Lower lobe of right lung (tissue), 2 donors: ENCODE measurements around the gene BCOR. TPM values are rescaled to one million over a fixed set of nuclear protein-coding genes. Genes with fewer than 3 reads are reported as not detected.
A peak's percentile ranks its signal among the peaks of the same experiment; 100 is the strongest.

ENCODE experiments used
- ATAC-seq, 2 donors: fragments of 200-7000 bp; cut with Tn5 transposase; one replicate each; pipeline ENCODE4 v1.9.1; 2020 to 2022; ENCODE audit warnings: mild to moderate bottlenecking in 2 of 2, moderate library complexity in 2 of 2
- DNase-seq: peaks from one replicate; pipeline ENCODE4 v3.0.0-alpha.2; 2020
- H3K27ac ChIP-seq: fragments of 200-600 bp; one replicate; pipeline ENCODE4 v1.8.0; 2022
- H3K27me3 ChIP-seq: fragments of 200-600 bp; one replicate; pipeline ENCODE4 v1.8.0; 2022; ENCODE audit warnings: low read depth
- H3K36me3 ChIP-seq: fragments of 200-600 bp; one replicate; pipeline ENCODE4 v1.8.0; 2022; ENCODE audit warnings: mild to moderate bottlenecking
- H3K4me1 ChIP-seq: fragments of 200-600 bp; one replicate; pipeline ENCODE4 v1.8.0; 2022
- H3K4me3 ChIP-seq: fragments of 200-600 bp; one replicate; pipeline ENCODE4 v1.8.0; 2022; ENCODE audit warnings: mild to moderate bottlenecking
- H3K9me3 ChIP-seq: fragments of 200-600 bp; one replicate; pipeline ENCODE4 v1.8.0; 2022
- CTCF ChIP-seq: fragments of 200-600 bp; IDR thresholded peaks from one replicate; pipeline ENCODE4 v1.8.0; 2022; ENCODE audit warnings: antibody characterized with exemption, mild to moderate bottlenecking
- intact Hi-C: fragments of 100-400 bp; cut with DNase I; formaldehyde crosslinking; loops from one replicate; pipeline ENCODE4 v1.11.0; 2022
- total RNA-seq: library from RNA; stranded (reverse); fragmentation: NEBNext Ultra II Directional; extraction: Animal tissue kit (Norgen Biotek cat#: 25700); gene quantifications from one replicate; pipeline ENCODE4 v1.2.1, GENCODE V29; 2021
- donor health status: DM: no; HTN: yes; CAD: no; lungs with severe emphysema.

Gene BCOR
- total RNA-seq, 1 donor from 2014 or later: 25.7 TPM

DNA sequence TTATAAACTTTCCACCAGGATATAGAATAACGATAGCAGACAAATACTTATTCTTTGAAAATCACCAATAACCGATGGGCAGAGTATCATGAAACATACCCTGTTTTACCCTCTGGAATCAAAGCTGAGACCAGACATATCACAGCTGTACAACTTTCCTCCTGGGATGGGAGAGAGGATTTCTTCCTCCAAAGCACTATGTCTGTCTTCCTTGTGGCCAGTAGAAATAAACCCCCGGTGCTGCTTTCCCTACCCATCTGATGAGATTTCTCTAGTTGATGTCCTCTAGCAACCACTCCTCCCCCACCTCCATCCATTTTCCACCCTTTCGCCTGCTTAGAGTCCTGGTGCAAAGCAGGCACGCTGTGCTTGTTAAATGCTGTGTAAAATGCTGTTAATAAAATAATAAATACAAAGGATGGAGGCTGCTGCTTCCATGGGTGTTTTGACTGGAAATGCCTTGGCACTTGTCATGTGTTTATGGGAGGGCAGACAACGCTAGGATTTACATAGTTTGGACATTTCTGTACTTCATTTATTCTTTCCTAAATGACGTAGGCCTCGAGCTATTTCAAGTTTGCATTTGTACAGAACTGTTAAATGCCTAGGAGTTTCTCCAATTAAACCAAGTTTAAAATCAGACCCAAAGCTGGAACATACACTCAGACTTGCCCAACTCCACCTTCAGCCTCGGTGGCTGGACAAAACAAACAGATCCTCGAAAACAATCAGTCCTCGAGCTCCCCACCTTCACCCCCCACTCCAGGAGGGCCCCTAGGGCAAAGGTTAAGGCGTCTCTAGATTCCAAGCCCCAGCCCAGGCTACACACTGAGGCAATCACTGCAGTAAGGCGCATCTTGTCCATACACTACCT is 10.1 kb downstream of the BCOR start:
- Histone ChIP-seq H3K36me3 (no peaks in the 10 kb centered on the region), H3K9me3 (no peaks in the 10 kb centered on the region), H3K27ac (no peak overlapping the region), H3K27me3 (no peaks in the 10 kb centered on the region), H3K4me1 (peaks cover 63% of the 10 kb centered on the region), H3K4me3 (no peak overlapping the region)
- intact Hi-C loops: no loop called here
- ATAC-seq (no peak), DNase-seq (no peak)
- no peak for TF ChIP-seq CTCF

DNA sequence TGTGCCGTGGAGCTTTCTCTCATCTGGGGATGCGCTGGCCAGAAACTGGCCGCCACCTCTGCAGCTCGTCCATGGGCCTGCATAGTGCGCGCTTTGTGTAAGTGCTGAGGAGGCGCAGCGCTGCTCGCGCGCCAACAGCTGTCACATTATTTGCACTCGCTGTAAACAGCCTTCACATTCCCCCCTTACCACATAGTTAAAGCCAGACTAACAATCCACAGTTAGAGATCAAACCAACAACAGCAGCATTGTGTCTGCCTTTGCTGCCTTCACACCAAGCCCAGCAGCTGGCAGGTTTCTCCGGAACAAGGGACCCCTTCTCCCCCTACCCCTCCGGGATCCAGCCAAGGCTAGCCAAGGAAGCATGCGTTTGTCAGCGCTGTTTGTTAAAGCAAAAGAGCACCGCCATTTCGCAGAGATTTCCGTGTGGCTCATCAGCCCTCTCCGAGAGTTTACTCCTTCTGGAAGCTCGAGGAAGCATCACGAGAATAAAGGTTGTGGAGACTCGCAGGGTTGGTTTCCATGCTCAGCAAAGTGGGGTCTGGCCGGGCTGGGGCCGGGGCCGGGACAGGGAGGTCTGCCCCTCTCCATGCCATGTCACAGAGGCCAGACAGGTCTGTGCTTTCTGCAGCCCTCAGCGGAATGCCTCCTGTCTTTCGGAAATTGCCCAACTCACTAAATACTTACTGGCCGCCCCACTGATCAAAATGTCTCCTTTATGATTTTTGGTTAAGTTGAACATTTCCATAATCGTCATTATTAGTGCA is 11.0 kb downstream of the BCOR start:
- no peak for TF ChIP-seq CTCF
- Histone ChIP-seq H3K27ac (no peak overlapping the region), H3K27me3 (no peaks in the 10 kb centered on the region), H3K4me3 (no peak overlapping the region), H3K4me1 (peaks cover 69% of the 10 kb centered on the region), H3K9me3 (no peaks in the 10 kb centered on the region), H3K36me3 (no peaks in the 10 kb centered on the region)
- no peak for DNase-seq
- intact Hi-C loops: no loop called here
- ATAC-seq: no peak

DNA sequence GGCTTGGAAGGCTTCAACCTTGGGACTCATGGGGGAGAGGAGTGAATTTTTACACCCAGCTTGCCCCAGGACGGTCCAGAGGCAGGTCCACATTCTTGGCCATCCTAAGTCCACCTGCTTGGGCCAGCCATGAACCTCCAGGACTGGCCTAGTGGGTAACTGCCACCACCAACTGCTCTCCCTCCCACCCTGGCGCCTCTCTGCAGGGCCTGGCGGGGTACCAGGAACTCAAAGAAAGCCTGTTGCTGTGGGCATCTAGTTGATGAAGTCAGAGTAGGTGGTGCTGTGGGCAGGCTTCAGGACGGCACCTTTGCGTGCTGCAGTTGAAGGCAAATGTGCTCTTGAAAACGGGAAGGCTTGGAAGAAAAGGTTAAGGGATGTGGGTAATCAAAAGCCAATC is 12.0 kb downstream of the BCOR start:
- H3K36me3 ChIP-seq: no peaks in the 10 kb centered on the region
- no peaks in the 10 kb centered on the region for H3K27me3 ChIP-seq
- H3K9me3 ChIP-seq: no peaks in the 10 kb centered on the region
- no peak for DNase-seq
- no peak for ATAC-seq
- no peak overlapping the region for H3K4me3 ChIP-seq
- intact Hi-C loops: no loop called here
- peaks cover 59% of the 10 kb centered on the region for H3K4me1 ChIP-seq
- TF ChIP-seq CTCF: no peak
- no peak overlapping the region for H3K27ac ChIP-seq

- no peak overlapping the region for H3K4me3 ChIP-seq
- peaks cover 57% of the 10 kb centered on the region for H3K4me1 ChIP-seq
- no peaks in the 10 kb centered on the region for H3K36me3 ChIP-seq
- no peak overlapping the region for H3K27ac ChIP-seq
- H3K9me3 ChIP-seq: no peaks in the 10 kb centered on the region
- intact Hi-C loops: no loop called here
- no peaks in the 10 kb centered on the region for H3K27me3 ChIP-seq
- peak in 1 of 2 donors; percentile 27 for ATAC-seq
- no peak for TF ChIP-seq CTCF
- no peak for DNase-seq
These were observed 12.6 kb downstream of the BCOR start for GRCh38 chrX:40085102-40085551.

- Histone ChIP-seq H3K4me3 (no peak overlapping the region), H3K27me3 (no peaks in the 10 kb centered on the region), H3K27ac (no peak overlapping the region), H3K9me3 (no peaks in the 10 kb centered on the region), H3K36me3 (no peaks in the 10 kb centered on the region), H3K4me1 (peaks cover 55% of the 10 kb centered on the region)
- intact Hi-C loops: no loop called here
- ATAC-seq (no peak), DNase-seq (no peak)
- TF ChIP-seq CTCF: no peak
These were observed 13.2 kb downstream of the BCOR start for GRCh38 chrX:40084471-40085101.
